AG09319 (cell line): Measurements from ENCODE around the gene LDB3.

ENCODE experiments used
- DNase-seq: peaks from one replicate; pipeline ENCODE4 v3.0.0-alpha.2; 2010; ENCODE audit warnings: low read depth; ENCODE audit errors: extremely low read depth
- TF ChIP-seq, protein P1 (sequence below): IDR thresholded peaks from 2 replicates; pipeline ENCODE4 v1.5.1; 2011; ENCODE audit warnings: low read depth, mild to moderate bottlenecking, inconsistent platforms, low read length, moderate library complexity

Gene LDB3

DNA sequence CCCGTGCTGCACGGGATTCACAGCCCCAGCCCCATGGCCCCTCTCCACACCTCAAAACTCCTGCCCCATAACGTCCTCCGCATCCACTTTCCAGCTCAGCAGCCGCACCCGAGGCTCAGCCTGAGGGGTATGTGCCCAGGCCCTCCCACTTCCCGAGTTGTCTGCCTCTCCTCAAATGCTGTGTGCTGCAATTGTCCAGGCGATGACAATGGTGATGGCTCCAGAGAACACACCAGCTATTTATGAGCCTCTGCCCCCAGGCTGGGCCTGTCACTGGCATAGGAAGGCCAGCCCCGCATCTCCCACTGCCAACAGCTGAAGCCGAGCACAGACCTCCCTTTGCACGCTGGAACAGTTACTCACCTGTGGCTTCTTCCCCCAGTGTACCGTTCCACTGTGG lies 2.4 kb upstream of the LDB3 start:
- no peak for DNase-seq

DNA sequence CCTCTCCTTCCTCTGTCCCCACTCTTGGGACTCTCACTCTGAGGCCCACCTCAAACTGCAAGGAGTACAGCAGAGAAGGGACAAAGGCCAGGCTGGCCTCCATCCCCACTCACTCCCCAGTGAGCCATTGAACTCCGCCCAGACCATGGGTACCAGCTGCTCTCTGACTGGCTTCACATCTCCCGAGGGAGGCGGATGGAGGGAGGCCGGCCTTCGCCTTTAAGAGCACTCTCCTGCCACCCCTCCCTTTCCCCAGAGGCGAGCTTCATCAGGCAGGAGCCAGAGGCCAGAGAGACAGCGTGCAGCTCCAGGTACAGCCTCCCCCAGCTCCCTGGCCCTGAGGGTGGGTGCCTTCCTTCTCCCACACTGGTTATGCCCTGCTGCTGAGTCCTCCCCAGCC lies 1.8 kb upstream of the LDB3 start:
- TF ChIP-seq, protein P1, sequence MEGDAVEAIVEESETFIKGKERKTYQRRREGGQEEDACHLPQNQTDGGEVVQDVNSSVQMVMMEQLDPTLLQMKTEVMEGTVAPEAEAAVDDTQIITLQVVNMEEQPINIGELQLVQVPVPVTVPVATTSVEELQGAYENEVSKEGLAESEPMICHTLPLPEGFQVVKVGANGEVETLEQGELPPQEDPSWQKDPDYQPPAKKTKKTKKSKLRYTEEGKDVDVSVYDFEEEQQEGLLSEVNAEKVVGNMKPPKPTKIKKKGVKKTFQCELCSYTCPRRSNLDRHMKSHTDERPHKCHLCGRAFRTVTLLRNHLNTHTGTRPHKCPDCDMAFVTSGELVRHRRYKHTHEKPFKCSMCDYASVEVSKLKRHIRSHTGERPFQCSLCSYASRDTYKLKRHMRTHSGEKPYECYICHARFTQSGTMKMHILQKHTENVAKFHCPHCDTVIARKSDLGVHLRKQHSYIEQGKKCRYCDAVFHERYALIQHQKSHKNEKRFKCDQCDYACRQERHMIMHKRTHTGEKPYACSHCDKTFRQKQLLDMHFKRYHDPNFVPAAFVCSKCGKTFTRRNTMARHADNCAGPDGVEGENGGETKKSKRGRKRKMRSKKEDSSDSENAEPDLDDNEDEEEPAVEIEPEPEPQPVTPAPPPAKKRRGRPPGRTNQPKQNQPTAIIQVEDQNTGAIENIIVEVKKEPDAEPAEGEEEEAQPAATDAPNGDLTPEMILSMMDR: no peak
- DNase-seq: no peak

More for the DNA sequence above, 2.4 kb upstream of the LDB3 start:
- TF ChIP-seq, protein P1: no peak

DNA sequence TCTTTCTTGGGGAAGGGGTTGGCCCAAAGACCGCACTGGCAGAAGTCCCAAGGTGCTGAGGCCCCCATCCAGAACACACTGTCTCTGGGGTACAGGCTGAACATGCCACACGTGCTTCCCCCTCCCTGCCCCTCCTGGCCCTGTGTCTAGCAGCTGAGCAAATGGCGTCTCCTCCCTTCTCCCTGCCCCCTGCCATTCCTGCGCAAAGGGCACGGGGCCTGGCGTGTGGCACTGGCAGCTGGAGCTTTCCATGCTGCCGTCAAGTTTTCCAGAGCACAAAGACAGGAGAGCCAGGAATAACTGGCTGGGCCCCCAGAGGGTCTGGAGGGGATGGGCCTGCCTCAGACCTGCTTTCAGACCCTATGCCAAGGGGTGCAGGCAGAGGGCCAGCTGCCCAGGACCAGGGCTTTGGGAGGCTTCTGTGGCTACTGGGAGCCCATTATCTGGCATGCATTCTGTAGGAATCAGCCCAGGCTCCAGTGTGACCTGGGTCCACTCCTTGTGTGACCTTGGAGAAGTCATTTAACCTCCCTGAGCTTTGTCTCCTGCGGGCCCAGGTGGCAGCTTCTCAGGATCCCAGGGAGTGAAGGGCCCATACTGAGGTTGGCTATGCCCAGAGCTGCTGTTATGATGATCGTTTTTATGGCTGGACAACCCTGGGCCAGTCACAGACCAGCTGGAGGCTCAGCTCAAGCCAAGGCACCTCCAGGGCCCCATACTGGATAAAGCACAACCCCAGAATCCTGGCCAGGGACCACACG lies 710 bp upstream of the LDB3 start:
- TF ChIP-seq, protein P1: no peak
- DNase-seq: no peak

DNA sequence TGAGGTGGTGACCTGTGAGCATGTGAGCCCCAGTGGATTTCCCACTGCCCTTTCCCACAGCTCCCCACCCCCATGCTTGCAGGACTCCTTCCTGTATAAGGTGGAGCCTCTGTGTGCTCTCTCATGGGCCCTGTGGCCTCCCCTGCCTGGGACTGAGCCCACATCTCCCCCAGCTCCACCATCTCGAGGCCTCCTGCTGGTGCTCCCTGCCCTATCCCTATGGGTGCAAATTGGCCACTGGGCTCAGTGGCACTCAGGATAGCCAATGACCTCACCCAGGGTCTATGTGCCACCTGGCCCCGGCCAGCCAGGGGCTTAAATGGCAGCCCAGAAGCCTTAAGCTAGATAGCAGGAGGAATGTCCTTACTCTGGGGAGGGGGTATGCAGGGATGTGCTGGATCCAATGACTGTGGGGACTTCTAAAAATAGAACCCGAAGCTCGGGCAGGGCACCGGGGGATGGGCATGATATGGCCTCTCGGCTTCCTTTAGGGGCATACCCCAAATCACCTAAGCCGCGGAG lies 2.0 kb downstream of the LDB3 start:
- TF ChIP-seq, protein P1: no peak

DNA sequence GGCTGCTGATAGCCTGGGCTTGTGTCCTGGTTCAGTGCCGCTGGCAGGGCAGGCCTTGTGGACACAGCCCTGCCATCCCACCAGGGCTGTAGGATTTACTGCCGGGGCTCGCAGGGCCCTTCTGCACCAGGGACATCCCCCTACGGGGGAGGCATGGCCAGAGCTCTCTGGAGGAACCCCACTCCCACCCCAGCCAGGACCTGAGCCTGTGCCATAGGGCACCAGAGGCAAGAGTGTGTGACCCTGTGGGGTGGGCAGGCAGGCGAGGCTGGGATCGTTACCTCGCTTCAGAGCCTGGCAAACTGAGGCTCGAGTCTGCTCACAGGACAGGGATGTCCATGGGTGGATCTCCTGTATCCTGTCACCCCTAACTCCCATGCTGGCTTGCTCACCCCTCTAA lies 2.6 kb downstream of the LDB3 start:
- TF ChIP-seq, protein P1: no peak

More for the DNA sequence above, 2.0 kb downstream of the LDB3 start:
- DNase-seq: no peak

DNA sequence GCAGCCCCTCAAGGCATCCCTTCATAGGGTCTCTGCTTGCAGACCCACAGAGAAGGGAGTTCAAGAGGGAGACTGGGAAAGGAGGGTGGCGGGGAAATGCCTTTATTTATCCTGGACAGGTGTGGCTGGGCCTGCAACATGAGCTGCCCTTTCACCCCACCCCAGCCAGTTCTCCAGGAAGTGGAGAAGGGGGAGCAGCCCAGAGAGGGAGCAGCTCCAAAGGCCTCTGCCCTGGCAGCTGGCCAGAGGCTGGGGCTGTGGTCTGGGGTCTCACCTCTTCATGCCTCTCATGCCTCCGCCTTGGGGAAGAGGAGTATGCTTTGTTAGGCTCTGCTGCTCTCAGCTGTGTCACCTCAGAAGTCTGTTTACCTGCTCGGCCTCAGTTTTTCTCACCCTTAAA lies 3.1 kb downstream of the LDB3 start:
- TF ChIP-seq, protein P1: no peak
- DNase-seq: no peak

More for the DNA sequence above, 2.6 kb downstream of the LDB3 start:
- DNase-seq: no peak

DNA sequence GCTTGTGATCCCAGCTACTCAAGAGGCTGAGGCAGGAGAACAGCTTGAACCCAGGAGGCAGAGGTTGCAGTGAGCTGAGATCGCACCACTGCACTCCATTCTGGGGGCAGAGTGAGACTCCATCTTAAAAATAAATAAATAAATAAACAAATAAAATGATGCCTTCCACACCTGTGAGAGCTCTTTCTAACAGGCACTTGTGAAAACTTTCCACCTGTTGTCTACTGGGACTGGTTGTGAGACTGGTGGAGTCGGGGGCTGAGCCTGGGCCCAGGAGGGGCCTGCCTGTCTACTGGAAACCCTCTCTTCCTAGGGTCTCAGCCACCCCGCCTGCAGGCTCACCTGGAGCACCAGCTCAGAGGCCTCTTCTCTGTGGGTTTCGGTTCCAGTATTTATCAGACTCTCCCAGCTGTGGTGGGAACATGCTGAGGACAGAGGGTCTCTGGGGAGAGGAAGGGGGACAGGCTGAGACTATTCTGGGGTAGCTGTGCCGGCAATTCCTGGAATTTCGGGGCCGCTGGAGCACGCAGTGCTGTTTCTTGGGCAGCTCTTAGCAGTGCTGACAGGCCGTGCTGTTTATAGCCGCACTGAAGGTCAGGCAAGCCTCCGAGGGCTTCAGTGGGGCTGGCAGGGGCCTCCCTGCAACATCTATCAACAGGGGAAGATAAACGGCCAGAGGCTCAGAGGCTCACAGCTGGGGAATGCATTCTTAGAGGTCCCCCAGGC lies 3.8 kb downstream of the LDB3 start:
- no peak for DNase-seq
- TF ChIP-seq, protein P1: no peak
